Endothelial cell of umbilical vein (primary cell): ENCODE data around the gene VDR.

Source experiments
- CTCF ChIP-seq, 2 donors: IDR thresholded peaks; 1 replicate in 1 of 2; 2 replicates in 1 of 2; pipeline ENCODE4 v1.5.1; 2011; ENCODE audit warnings: low read length in 2 of 2, mild to moderate bottlenecking in 2 of 2, moderate library complexity in 2 of 2, control low read depth in 1 of 2, inconsistent platforms in 1 of 2, low read depth in 1 of 2; ENCODE audit not compliant: insufficient read depth in 1 of 2; ENCODE audit errors: extremely low read depth in 1 of 2
- EZH2 ChIP-seq: IDR thresholded peaks from 2 replicates; pipeline ENCODE4 v1.6.1; 2012; ENCODE audit warnings: borderline replicate concordance, low read depth, mild to moderate bottlenecking, moderate library complexity, low read length, inconsistent platforms; ENCODE audit not compliant: severe bottlenecking
- FOS ChIP-seq: IDR thresholded peaks from 2 replicates; pipeline ENCODE4 v1.6.1; 2011; ENCODE audit warnings: mild to moderate bottlenecking, low read length, moderate library complexity, borderline replicate concordance; ENCODE audit not compliant: insufficient read depth
- GATA2 ChIP-seq: IDR thresholded peaks from 2 replicates; pipeline ENCODE4 v1.7.0; 2011; ENCODE audit warnings: low read depth, mild to moderate bottlenecking, moderate library complexity, mixed read lengths, low read length; ENCODE audit not compliant: insufficient read length, insufficient read depth
- MAX ChIP-seq: IDR thresholded peaks from 2 replicates; pipeline ENCODE4 v1.6.1; 2011; ENCODE audit not compliant: insufficient read depth, insufficient read length
- MYC ChIP-seq: IDR thresholded peaks from one replicate; pipeline ENCODE4 v1.6.1; 2011; ENCODE audit warnings: mild to moderate bottlenecking, low read depth, low read length
- POLR2A ChIP-seq: IDR thresholded peaks from 2 replicates; pipeline ENCODE4 v1.6.1; 2012; ENCODE audit warnings: low read depth, mild to moderate bottlenecking, control low read depth, low read length
- POLR2AphosphoS5 ChIP-seq: IDR thresholded peaks from 2 replicates; pipeline ENCODE4 v1.6.1; 2012; ENCODE audit warnings: low read depth, mild to moderate bottlenecking, control low read depth, low read length, moderate library complexity; ENCODE audit not compliant: insufficient read depth

GRCh38 chr12:47860873-47861272, 43.9 kb downstream of the VDR start:
- TF ChIP-seq CTCF (IDR thresholded peaks at IDR 0.05; ENCODE audit: extremely low read depth in 1 of 2, insufficient read depth in 1 of 2, low read depth in 1 of 2, low read length in 2 of 2) (no peak), FOS (no peak), POLR2A (no peak), MAX (no peak), EZH2 (no peak), POLR2AphosphoS5 (no peak), GATA2 (no peak), MYC (no peak)
